Panc1 (cell line): ENCODE measurements around the gene DNAJB8. TPM values are rescaled to one million over a fixed set of nuclear protein-coding genes. Genes with fewer than 3 reads are reported as not detected.

ENCODE experiments used
- ATAC-seq: fragments of 200-7000 bp; cut with Tn5 transposase; 2 replicates; pipeline ENCODE4 v1.9.1; 2020; ENCODE audit warnings: mild to moderate bottlenecking, moderate library complexity
- BruUV-seq: library from RNA; stranded (reverse); fragments of 400-500 nt; replicated peaks from 2 replicates; lab custom pipeline; 2021; lab: Mats Ljungman, UMichigan
- CTCF ChIA-PET: fragments of 300-600 bp; sonication (Branson Sonifier 250); formaldehyde crosslinking; loops from one replicate; lab custom pipeline; 2022; ENCODE audit warnings: antibody characterized with exemption; lab: Charles Lee
- POLR2A ChIA-PET: fragments of 300-600 bp; sonication (Branson Sonifier 250); formaldehyde crosslinking; loops from one replicate; lab custom pipeline; 2022; ENCODE audit warnings: antibody characterized with exemption; lab: Charles Lee
- DNase-seq: peaks from one replicate; pipeline ENCODE4 v3.0.0-alpha.2; 2010; ENCODE audit warnings: low read depth, low spot score
- H3K27ac ChIP-seq: 2 replicates; pipeline ENCODE4 v1.5.1; 2011; ENCODE audit warnings: mild to moderate bottlenecking, low read length, inconsistent platforms
- H3K27me3 ChIP-seq: fragments of 200-500 bp; sonication (Bioruptor generic); 2 replicates; pipeline ENCODE4 v1.6.0; 2014; ENCODE audit warnings: low read length, inconsistent platforms; ENCODE audit not compliant: control insufficient read depth, insufficient read depth
- H3K36me3 ChIP-seq: fragments of 200-500 bp; sonication (Bioruptor generic); 2 replicates; pipeline ENCODE4 v1.5.1; 2014; ENCODE audit warnings: inconsistent platforms, mild to moderate bottlenecking, low read length, moderate library complexity; ENCODE audit not compliant: control insufficient read depth, insufficient read depth
- H3K4me1 ChIP-seq: 2 replicates; pipeline ENCODE4 v1.5.1; 2011; ENCODE audit warnings: inconsistent platforms, mild to moderate bottlenecking, low read length, moderate library complexity; ENCODE audit not compliant: control insufficient read depth, insufficient read depth
- H3K4me3 ChIP-seq, 2 experiments: 2 replicates each; pipeline ENCODE4 v1.5.1; 2011 to 2012; ENCODE audit warnings: low read depth in 2 of 2, low read length in 2 of 2, mild to moderate bottlenecking in 2 of 2, inconsistent platforms in 1 of 2, moderate library complexity in 1 of 2
- H3K9me3 ChIP-seq: fragments of 200-500 bp; sonication (Bioruptor generic); 2 replicates; pipeline ENCODE4 v1.5.1; 2014; ENCODE audit warnings: low read depth, mild to moderate bottlenecking, inconsistent platforms, low read length, moderate library complexity; ENCODE audit not compliant: control insufficient read depth, insufficient read depth
- CTCF ChIP-seq: fragments of 450-650 bp; IDR thresholded peaks from 2 replicates; pipeline ENCODE4 v1.5.1; 2017; ENCODE audit warnings: mild to moderate bottlenecking
- POLR2AphosphoS5 ChIP-seq: IDR thresholded peaks from 2 replicates; pipeline ENCODE4 v1.6.1; 2012; ENCODE audit warnings: mild to moderate bottlenecking, low read depth, low read length, moderate library complexity
- REST ChIP-seq, 2 experiments: IDR thresholded peaks; 2 replicates each; pipeline ENCODE4 v1.6.1; 2011 to 2012; ENCODE audit warnings: low read depth in 2 of 2, control low read depth in 1 of 2, low read length in 1 of 2, mild to moderate bottlenecking in 1 of 2, moderate library complexity in 1 of 2; ENCODE audit not compliant: insufficient read depth in 1 of 2
- SIN3A ChIP-seq: IDR thresholded peaks from 2 replicates; pipeline ENCODE4 v1.6.1; 2012; ENCODE audit warnings: low read depth, mild to moderate bottlenecking, low read length, moderate library complexity, borderline replicate concordance; ENCODE audit not compliant: insufficient read depth
- TCF7L2 ChIP-seq: IDR thresholded peaks from 2 replicates; pipeline ENCODE4 v1.6.1; 2011; ENCODE audit warnings: mild to moderate bottlenecking, low read depth, low read length, inconsistent platforms
- in situ Hi-C: cut with HindIII; loops from 2 replicates; pipeline ENCODE4 v1.10.0; 2016; ENCODE audit warnings: low sequenced_read_pairs, low pct_unique_long_range_greater_than_20kb
- intact Hi-C: fragments of 100-400 bp; cut with micrococcal nuclease; formaldehyde crosslinking; loops from one replicate; pipeline ENCODE4 v1.10.0; 2022; ENCODE audit not compliant: unreplicated experiment
- total RNA-seq: library from RNA; stranded (reverse); gene quantifications from one replicate; pipeline ENCODE4 v1.2.1, GENCODE V29; 2021; ENCODE audit not compliant: unreplicated experiment

DNAJB8 gene
- total RNA-seq, 1 experiment from 2014 or later, result not detected

- Histone ChIP-seq H3K36me3 (no peaks in the 10 kb centered on the region), H3K27ac (no peak overlapping the region), H3K9me3 (no peaks in the 10 kb centered on the region), H3K27me3 (no peaks in the 10 kb centered on the region), H3K4me1 (no peaks in the 10 kb centered on the region), H3K4me3 (no peak overlapping the region)
- ChIA-PET POLR2A (interaction anchor here (0.5 kb wide), 1 partner anchor 175 kb away, joined by 5 read pairs; no protein-coding TSS in a partner anchor), CTCF (no interaction called here)
- TF ChIP-seq POLR2AphosphoS5, result no peak
- TF ChIP-seq REST (IDR thresholded peaks at IDR 0.05; ENCODE audit: insufficient read depth in 1 of 2, low read depth in 2 of 2, low read length in 1 of 2), result no peak
- TF ChIP-seq TCF7L2, result no peak
- TF ChIP-seq SIN3A, result no peak
- TF ChIP-seq CTCF, result no peak
- ATAC-seq, result no peak
- intact Hi-C loops, result no loop called here
- in situ Hi-C loops, result no loop called here
- DNase-seq, result no peak
- no TSS peak for BruUV-seq
These were observed 13.9 kb downstream of the DNAJB8 start for GRCh38 chr3:128452678-128453275.

- in situ Hi-C loops, result no loop called here
- H3K4me1 ChIP-seq, result no peaks in the 10 kb centered on the region
These were observed 14.6 kb downstream of the DNAJB8 start for GRCh38 chr3:128452120-128452519.

GRCh38 chr3:128449111-128449638 lies 17.5 kb downstream of the DNAJB8 start:
- no peak for ATAC-seq
- TF ChIP-seq REST (IDR thresholded peaks at IDR 0.05; ENCODE audit: insufficient read depth in 1 of 2, low read depth in 2 of 2, low read length in 1 of 2) (no peak), TCF7L2 (no peak), CTCF (no peak), POLR2AphosphoS5 (no peak), SIN3A (no peak)
- intact Hi-C loops, result no loop called here
- no peak overlapping the region for H3K4me3 ChIP-seq
- H3K36me3 ChIP-seq, result no peaks in the 10 kb centered on the region
- H3K27me3 ChIP-seq, result no peaks in the 10 kb centered on the region
- ChIA-PET CTCF (no interaction called here), POLR2A (no interaction called here)
- DNase-seq, result no peak
- no peak overlapping the region for H3K27ac ChIP-seq
- H3K4me1 ChIP-seq, result no peaks in the 10 kb centered on the region
- no peaks in the 10 kb centered on the region for H3K9me3 ChIP-seq
- no TSS peak for BruUV-seq
- in situ Hi-C loops, result no loop called here

More at GRCh38 chr3:128452120-128452519, 14.6 kb downstream of the DNAJB8 start:
- intact Hi-C loops, result no loop called here
- ChIA-PET CTCF (no interaction called here), POLR2A (no interaction called here)
- BruUV-seq, result no TSS peak
- DNase-seq (no peak), ATAC-seq (no peak)
- Histone ChIP-seq H3K27me3 (no peaks in the 10 kb centered on the region), H3K36me3 (no peaks in the 10 kb centered on the region), H3K4me3 (no peak overlapping the region), H3K9me3 (no peaks in the 10 kb centered on the region), H3K27ac (no peak overlapping the region)
- no peak for TF ChIP-seq POLR2AphosphoS5
